ENCODE results near the gene CNTNAP5. TPM values are rescaled to one million over a fixed set of nuclear protein-coding genes. Genes with fewer than 3 reads are reported as not detected.

The CNTNAP5 gene
- total RNA-seq, 1 experiment from 2014 or later = not detected

DNA sequence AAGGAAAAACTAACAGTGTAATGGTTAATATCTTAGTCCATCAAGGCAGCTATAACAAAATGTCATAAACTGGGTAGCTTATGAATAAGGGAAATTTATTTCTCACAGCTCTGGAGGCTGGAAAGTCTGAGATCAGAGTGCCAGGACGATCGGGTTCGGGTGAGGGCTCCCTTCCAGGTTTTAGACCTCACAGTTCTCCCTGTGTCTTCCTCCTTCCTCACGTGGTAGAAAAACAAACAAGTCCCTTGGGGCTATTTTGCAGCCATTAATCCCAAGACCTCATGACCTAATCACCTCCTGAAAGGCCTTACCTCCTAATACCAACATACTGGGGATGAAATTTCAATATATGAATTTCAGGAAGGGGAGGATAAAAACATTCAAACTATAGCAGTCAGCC is 455.9 kb downstream of the CNTNAP5 start:
- in situ Hi-C loops (cut with HindIII; ENCODE audit: low pct_unique_long_range_greater_than_20kb, low sequenced_read_pairs) = no loop called here
- no peak for DNase-seq (ENCODE audit: low read depth)

DNA sequence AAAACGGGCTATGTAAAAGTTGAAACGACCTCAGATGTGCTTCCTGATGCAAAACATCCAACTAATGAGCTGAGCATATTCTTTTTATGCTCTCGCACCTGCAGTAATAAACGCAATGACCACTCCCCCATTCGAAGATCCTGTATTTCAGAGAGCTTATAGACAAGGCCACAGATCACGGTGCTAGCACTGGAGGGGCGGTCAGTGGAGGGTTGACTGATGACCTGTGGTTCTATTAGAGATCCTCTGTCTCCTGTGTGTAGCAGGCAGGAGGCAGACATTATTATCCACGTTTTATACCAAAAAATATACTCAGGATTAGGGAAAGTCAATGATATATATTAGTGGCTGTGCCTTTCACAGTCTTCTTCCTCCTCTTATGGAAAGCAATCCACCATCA is 457.0 kb downstream of the CNTNAP5 start:
- in situ Hi-C loops (cut with HindIII; ENCODE audit: low pct_unique_long_range_greater_than_20kb, low sequenced_read_pairs) = no loop called here
- DNase-seq (ENCODE audit: low read depth) = no peak

DNA sequence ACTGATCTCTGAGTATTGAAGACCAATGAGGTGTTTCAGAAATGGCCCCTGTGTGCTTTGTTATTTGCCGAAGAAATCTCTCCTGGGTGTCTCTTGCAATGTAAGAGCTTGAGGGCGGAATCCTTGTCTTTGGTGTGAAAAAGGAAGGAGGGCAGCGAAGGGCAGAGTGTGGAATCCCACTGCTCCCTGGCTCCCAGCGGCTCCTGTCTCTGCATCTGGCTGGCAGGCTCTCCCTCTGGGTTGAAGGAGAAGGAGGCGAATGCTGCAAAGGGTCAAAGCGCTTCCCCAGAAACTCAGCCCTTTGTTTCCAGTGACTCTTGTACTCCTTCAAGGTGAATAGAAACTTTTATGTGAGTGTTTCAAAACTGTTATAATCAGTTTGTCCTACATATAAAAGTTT is 457.5 kb downstream of the CNTNAP5 start:
- no peak for DNase-seq (ENCODE audit: low read depth)

DNA sequence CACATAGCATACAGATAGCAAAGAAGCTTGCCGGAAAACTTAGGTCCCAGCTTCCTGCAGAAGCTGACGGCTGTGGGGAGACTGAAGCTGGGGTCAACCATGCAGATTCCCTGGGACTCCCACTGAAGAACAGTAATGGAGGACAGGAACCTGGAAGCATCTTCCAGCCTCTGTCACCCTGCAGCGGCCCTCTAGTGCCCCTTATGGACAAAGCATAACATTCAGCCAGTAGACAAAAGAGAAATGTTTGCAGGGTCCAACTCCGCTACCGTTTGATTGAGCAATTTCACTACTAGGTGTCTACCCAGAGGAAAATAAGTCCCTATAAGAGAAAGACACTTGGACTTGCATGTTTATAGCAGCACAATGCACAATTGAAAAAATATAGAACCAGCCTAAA is 460.6 kb downstream of the CNTNAP5 start:
- DNase-seq (ENCODE audit: low read depth) = no peak
- in situ Hi-C loops (cut with HindIII; ENCODE audit: low pct_unique_long_range_greater_than_20kb, low sequenced_read_pairs) = no loop called here

More for the DNA sequence above, 457.5 kb downstream of the CNTNAP5 start:
- in situ Hi-C loops (cut with HindIII; ENCODE audit: low pct_unique_long_range_greater_than_20kb, low sequenced_read_pairs) = no loop called here

DNA sequence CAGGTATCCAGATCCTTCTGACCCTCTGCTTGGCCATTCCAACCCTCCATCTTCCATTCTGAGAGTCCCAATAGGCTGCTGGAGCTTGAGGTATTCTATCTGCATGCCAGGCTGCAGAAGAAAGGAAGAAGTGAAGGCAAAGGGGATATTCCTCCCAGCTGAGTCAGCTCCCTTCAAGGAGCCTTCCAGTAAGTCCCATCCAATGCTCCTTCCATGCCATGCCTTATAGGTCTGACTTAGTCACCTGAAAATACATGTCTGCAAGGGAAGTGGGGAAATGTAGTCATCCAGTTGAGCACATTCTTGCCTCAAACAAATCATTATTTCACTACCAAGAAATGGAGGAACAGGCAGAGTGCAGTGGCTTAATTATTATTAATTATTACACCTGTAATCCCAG is 464.6 kb downstream of the CNTNAP5 start:
- in situ Hi-C loops (cut with HindIII; ENCODE audit: low pct_unique_long_range_greater_than_20kb, low sequenced_read_pairs) = no loop called here
- no peak for DNase-seq (ENCODE audit: low read depth)

DNA sequence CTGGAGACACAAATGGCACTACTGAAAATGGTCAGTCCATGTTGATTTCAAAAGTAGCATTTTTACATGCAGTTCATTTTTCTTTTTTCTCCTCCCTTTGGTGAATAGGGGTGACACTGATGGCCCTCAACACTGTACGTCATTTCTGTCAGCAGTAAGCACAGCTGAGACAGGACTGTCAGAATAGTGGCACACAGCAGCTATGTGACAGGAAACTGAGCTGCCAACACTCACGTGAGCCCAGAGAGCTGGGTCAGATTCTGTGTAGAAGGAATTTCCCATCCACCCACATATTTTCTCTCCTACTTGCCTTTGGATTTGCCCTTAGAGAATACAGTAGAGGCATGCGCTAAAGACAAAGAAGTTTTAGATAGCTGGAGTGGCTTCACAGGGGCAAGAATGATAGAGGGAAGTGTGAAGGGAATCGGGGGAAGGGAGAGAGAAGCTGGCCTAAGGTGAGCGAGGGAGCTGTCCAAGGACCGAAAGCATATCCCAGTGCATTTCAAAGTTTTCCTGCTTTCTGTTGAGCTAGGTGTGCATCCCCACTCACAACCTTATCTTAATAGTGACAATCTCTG is 476.6 kb downstream of the CNTNAP5 start:
- no peak for DNase-seq (ENCODE audit: low read depth)
- in situ Hi-C loops (cut with HindIII; ENCODE audit: low pct_unique_long_range_greater_than_20kb, low sequenced_read_pairs) = no loop called here

DNA sequence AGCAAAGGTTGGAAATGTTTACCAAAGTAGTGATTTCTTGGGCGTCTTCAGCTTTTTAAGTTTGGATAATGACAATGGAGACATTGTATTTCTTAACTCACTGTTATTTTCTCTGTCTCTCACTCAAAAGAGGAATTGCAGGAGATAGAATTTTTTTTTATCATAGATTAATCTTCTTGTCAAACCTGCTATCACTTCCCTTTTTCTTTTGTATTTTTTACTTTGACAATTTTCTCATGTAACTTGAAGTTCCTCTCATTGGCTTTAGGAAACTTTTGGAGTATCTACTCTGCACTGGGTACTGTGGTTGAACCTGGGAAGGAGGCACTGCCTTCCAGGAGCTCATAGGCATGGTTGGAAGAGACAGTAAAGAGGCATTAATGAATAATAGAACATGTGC is 489.1 kb downstream of the CNTNAP5 start:
- in situ Hi-C loops (cut with HindIII; ENCODE audit: low pct_unique_long_range_greater_than_20kb, low sequenced_read_pairs) = no loop called here
- no peak for DNase-seq (ENCODE audit: low read depth)

DNA sequence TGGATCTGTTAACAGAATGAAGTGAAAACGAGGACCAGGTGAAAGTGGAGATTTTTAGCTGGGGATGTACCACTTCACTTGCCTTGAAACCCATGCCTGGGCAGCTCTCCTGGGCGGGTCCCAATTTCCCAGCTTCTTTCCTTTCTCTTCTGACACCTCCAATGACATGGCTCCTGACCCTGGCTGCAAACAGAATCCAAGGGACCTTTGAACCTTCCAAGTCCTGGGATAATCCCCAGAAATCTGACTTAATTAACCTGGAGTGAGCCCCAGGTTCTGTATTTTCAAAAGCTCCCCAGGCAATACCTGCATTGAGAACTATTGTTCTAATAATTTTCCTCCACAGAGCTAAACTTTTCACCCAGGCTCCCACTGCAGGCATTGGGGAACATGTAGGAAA is 495.9 kb downstream of the CNTNAP5 start:
- in situ Hi-C loops (cut with HindIII; ENCODE audit: low pct_unique_long_range_greater_than_20kb, low sequenced_read_pairs) = no loop called here
- no peak for DNase-seq (ENCODE audit: low read depth)

DNA sequence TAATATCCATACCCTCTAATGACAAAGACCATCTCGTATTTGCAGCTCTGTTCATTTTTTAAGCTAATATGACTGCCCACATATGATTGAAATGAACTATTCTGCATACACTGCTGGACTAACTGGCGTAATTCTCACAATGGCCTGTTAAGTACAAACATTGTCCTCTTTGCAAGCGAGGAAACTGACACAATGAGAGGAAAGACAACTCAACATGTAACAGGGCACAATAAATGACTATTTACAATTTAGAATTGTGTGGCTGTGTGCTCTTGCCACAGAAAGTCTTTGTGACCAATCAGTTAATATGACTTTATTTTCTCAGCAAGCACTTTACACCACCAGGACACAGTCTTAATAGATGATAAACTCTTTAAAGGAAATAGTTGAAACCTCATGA is 498.0 kb downstream of the CNTNAP5 start:
- no peak for DNase-seq (ENCODE audit: low read depth)
- in situ Hi-C loops (cut with HindIII; ENCODE audit: low pct_unique_long_range_greater_than_20kb, low sequenced_read_pairs) = no loop called here

DNA sequence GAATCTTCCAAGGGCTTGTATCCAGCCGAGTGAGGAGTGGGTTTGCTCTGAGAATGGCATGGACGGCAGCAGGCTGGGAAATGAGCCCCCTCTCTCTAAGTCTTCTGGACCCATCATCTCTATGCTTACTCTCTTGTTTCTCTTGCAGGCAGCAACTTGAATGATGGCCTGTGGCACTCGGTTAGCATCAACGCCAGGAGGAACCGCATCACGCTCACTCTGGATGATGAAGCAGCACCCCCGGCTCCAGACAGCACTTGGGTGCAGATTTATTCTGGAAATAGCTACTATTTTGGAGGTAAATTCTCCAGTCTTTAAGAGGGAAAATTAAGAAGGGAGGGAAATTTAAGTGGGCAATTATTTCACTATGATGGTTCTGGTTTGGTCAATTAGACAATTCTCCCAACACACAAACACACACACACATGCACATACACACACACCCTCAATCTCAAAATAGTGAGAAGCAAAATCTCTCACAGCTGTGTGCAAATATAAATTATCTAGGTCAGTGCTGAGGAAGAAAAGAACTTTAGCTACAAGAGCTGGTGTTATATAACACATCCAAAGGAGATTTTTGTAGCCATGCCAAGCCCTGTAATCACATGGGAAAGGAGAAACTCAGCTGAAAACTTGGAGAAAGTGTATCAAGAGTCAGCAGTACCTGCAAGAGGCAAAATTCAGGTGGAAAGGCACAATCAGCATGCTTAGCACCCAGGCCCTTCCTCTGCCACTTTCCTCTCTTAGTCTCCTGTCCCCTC is 499.2 kb downstream of the CNTNAP5 start:
- no peak for DNase-seq (ENCODE audit: low read depth)
- in situ Hi-C loops (cut with HindIII; ENCODE audit: low pct_unique_long_range_greater_than_20kb, low sequenced_read_pairs) = no loop called here

DNA sequence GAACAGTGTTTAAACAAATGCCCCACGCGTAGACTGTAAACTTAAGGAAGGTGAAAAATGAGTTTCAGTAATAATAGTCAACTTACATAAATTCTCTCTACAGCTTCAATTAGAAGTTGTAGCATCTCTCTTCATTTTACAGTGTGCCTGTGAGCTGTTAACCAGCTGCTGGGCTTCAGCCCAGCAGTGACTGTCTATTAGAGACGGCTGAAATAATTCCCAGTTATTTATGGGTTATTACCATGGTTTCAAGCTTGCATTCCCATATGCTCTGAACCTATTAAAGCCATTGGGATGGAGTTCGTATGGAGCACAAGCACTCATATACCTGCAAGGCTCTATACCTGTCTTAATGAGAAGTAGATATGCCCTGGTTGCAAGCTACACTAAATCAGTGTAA is 501.1 kb downstream of the CNTNAP5 start:
- in situ Hi-C loops (cut with HindIII; ENCODE audit: low pct_unique_long_range_greater_than_20kb, low sequenced_read_pairs) = no loop called here
- no peak for DNase-seq (ENCODE audit: low read depth)

DNA sequence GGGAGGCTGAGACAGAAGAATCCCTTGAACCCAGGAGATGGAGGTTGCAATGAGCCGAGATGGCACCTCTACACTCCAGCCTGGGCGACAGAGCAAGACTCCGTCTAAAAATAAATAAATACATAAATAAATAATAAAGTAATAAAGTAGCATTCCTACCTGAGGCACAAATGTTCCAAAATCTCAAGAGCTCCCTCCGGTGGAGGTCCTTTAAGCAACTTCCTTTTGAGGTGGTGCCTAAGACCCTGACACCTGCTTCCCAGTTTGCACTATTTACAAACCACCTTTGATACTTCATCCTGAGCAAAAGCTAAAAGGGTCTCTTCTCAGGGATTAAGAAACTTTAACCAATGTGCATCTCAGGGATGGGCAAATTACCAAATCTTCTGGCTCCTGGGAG is 505.1 kb downstream of the CNTNAP5 start:
- in situ Hi-C loops (cut with HindIII; ENCODE audit: low pct_unique_long_range_greater_than_20kb, low sequenced_read_pairs) = no loop called here
- DNase-seq (ENCODE audit: low read depth) = no peak

DNA sequence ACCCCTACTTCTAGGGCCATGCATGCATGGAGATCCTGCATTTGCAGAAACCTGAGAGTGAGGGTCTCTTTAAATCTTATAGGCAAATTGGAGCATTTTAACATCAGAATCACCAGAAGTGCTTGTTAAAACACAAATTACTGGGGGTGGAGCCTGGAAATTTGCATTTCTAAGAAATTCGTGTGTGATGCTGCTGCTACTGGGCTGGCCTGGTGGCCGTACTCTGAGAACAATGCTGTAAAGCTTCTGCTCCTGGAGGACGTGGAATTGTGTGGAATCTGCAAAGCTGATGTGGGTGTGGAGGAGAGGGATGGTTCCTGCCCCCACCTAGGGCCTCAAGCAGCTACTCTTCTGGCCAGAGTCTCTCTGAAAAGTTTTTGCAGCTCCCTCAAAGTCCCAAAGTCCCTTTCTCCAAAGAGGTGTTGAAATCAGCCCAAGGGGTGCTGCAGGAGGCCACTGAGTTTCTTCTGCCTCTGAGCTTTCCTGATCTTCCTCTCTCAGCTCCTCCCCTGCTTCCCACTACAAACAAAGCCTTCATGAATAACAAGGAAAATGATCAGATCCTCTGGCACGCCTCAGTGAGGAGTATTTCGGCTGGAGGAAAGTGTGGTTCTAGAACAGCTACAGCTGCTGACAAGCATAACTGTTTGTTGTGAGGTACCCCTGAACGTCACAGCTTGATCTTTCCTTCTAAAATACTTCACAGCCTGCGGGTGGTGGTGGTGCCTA is 508.3 kb downstream of the CNTNAP5 start:
- in situ Hi-C loops (cut with HindIII; ENCODE audit: low pct_unique_long_range_greater_than_20kb, low sequenced_read_pairs) = no loop called here
- no peak for DNase-seq (ENCODE audit: low read depth)

DNA sequence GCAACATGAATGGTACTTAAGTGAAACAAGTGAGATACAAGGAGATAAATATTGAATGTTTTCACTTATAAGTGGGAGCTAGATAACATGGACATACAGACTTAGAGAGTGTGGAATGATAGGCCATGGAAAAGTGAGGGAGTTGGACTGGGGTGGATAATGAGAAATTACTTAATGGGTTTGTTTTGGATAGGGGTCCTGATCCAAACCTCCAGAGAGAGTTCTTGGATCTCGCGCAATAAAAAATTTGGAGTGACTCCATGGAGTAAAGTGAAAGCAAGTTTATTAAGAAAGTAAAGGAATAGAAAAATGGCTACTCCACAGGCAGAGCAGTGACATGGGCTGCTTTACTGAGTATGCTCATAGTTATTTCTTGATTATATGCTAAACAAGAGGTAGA is 508.9 kb downstream of the CNTNAP5 start:
- no peak for DNase-seq (ENCODE audit: low read depth)
- in situ Hi-C loops (cut with HindIII; ENCODE audit: low pct_unique_long_range_greater_than_20kb, low sequenced_read_pairs) = no loop called here

DNA sequence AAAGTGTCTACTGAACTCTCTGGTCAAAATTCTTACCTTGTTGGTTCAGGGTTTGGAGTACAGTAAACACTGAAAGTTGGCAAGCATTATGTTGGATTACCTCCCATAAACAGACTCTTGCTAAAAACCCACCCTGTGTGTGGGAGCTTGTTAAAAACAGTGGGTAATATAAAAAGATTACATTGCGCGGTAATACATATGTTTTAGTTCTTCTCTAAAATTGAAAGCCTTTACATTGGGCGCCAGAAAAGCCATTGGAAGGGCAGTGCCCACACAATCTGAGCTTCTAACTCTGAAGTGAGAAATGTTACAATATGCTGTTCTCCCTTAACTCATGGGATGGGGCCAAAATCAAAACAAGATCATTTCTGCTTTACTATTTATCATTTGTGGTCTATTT is 510.7 kb downstream of the CNTNAP5 start:
- DNase-seq (ENCODE audit: low read depth) = no peak
- in situ Hi-C loops (cut with HindIII; ENCODE audit: low pct_unique_long_range_greater_than_20kb, low sequenced_read_pairs) = no loop called here

DNA sequence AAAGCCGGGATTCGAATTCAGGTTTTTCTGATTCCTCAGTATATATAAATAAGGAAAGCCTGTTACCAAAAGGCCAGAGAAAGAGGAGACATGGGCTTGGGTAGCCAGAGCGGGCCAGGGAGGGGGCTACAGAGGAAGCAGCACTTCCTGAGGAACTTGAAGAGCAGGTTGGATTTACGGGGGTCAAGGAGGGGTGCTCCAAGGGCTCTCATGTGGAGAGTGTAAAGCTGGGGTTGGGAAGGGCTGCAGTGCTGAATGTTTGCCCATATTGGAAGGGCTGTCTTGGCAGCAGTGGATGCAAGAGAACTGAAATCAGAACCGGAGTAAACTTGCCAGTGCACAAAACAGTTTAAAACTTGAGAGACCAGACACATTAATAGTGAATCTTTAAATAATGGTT is 511.5 kb downstream of the CNTNAP5 start:
- in situ Hi-C loops (cut with HindIII; ENCODE audit: low pct_unique_long_range_greater_than_20kb, low sequenced_read_pairs) = no loop called here
- no peak for DNase-seq (ENCODE audit: low read depth)

DNA sequence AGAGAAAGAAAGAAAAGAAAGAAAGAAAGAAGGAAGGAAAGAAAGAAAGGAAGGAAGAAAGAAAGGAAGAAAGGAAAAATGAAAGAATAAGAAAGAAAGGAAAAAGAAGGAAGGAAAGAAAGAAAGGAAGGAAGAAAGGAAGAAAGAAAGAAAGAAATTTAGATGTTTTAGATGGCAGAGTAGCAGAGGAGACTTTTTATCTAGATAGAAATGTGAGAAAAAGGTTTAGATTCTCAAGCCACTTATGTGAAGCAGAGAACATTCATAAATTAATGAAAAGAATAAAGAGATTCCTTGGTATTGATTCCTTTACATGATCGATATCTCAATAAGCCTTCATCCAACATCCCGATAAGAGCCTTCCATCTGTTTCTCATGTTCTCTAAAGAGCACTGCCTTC is 513.5 kb downstream of the CNTNAP5 start:
- DNase-seq (ENCODE audit: low read depth) = no peak
- in situ Hi-C loops (cut with HindIII; ENCODE audit: low pct_unique_long_range_greater_than_20kb, low sequenced_read_pairs) = no loop called here

DNA sequence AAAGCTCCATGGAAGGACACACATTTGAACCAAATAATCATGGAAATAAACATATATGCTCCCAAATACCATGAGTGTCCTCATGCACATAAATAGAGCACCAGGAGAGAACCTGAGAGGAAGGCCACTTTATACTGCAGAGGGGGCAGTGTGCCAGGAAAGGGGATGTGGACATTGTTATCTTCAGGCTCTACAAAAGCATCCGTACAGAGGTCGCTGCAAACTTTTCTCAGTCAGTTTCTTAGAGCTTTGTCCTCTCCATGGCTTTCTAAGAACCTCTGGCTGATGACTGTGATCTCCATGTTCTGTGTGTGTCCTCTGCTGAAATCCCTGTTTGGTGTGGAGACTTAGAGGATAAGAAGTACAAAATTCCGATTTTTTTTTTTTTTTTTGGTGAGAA is 515.7 kb downstream of the CNTNAP5 start:
- no peak for DNase-seq (ENCODE audit: low read depth)
- in situ Hi-C loops (cut with HindIII; ENCODE audit: low pct_unique_long_range_greater_than_20kb, low sequenced_read_pairs) = no loop called here

DNA sequence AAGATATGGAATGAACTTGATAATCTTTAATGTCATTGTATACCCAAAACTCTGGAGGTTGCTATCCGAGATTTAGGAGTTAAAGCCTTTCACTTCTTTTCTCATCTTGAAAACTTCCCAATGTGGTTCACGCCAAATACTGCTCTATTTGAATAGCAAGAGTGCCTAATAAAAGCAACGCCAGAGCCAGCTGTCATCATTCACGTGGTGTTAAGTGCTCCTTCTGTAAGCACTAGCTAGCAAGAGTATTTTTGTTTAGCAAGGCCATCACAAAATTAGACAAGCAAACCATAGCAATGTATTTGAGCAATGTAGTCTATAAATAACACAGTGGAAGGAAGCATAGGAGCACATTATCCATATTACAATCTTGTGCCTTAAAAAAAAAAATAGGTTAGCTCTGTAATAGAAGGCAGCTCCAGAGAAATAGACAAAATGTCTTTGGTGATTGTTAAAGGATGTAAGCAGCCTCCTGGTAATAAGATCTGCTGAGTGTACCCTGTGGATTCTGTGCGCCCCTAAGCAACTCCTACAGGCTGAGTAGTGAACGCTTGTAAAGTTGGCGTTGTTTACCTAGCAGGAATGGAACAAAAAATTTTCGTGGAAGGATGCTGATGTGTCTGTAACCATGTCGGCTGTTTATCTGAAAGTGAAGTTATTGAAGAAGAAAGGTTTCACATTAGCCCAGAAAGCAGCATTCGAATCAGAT is 518.0 kb downstream of the CNTNAP5 start:
- DNase-seq (ENCODE audit: low read depth) = no peak
- in situ Hi-C loops (cut with HindIII; ENCODE audit: low pct_unique_long_range_greater_than_20kb, low sequenced_read_pairs) = no loop called here

Measured in Caki2 (cell line).